GM23338 (cell line): ENCODE results near the gene TECR. TPM values are rescaled to one million over a fixed set of nuclear protein-coding genes. Genes with fewer than 3 reads are reported as not detected.

Source experiments
- ATAC-seq: fragments of 200-7000 bp; cut with Tn5 transposase; 3 replicates; pipeline ENCODE4 v1.9.1; 2020
- DNase-seq: peaks from one replicate; pipeline ENCODE4 v3.0.0-alpha.2; 2015; ENCODE audit warnings: low spot score
- H2AFZ ChIP-seq: fragments of 200-600 bp; sonication (generic); 2 replicates; pipeline ENCODE4 v1.8.0; 2016; ENCODE audit warnings: antibody characterized with exemption, mild to moderate bottlenecking, moderate library complexity
- H3F3A ChIP-seq: fragments of 200-600 bp; sonication (generic); replicated peaks from 2 replicates; pipeline ENCODE4 v1.8.0; 2017; ENCODE audit warnings: antibody characterized with exemption, mixed run types, low read depth
- H3K27ac ChIP-seq: fragments of 200-600 bp; sonication (generic); 2 replicates; pipeline ENCODE4 v1.6.1; 2016; ENCODE audit warnings: low read depth
- H3K27me3 ChIP-seq: fragments of 200-600 bp; sonication (generic); 2 replicates; pipeline ENCODE4 v1.8.0; 2016; ENCODE audit warnings: mild to moderate bottlenecking, mixed run types, moderate library complexity; ENCODE audit not compliant: insufficient read depth
- H3K36me3 ChIP-seq: fragments of 200-600 bp; sonication (generic); 2 replicates; pipeline ENCODE4 v1.8.0; 2016; ENCODE audit warnings: mild to moderate bottlenecking; ENCODE audit not compliant: insufficient read depth
- H3K4me1 ChIP-seq: fragments of 200-600 bp; sonication (generic); 2 replicates; pipeline ENCODE4 v1.8.0; 2016; ENCODE audit warnings: mild to moderate bottlenecking, moderate library complexity; ENCODE audit not compliant: insufficient read depth
- H3K4me2 ChIP-seq: fragments of 200-600 bp; sonication (generic); 2 replicates; pipeline ENCODE4 v1.7.1; 2017; ENCODE audit warnings: mixed run types
- H3K4me3 ChIP-seq: fragments of 200-600 bp; sonication (generic); 2 replicates; pipeline ENCODE4 v1.6.1; 2016; ENCODE audit warnings: mixed run types
- H3K79me2 ChIP-seq: fragments of 200-600 bp; sonication (generic); replicated peaks from 2 replicates; pipeline ENCODE4 v1.8.0; 2017; ENCODE audit warnings: mild to moderate bottlenecking; ENCODE audit not compliant: insufficient read depth
- H3K9me2 ChIP-seq: fragments of 200-600 bp; sonication (generic); 2 replicates; pipeline ENCODE4 v1.8.0; 2017; ENCODE audit not compliant: insufficient read depth
- H4K20me1 ChIP-seq: fragments of 200-600 bp; sonication (generic); replicated peaks from 2 replicates; pipeline ENCODE4 v1.8.0; 2017; ENCODE audit warnings: mild to moderate bottlenecking; ENCODE audit not compliant: insufficient read depth
- H3K27ac Mint-ChIP-seq: 2 replicates; pipeline ENCODE4 v1.8.0; 2020; ENCODE audit warnings: inconsistent platforms, mild to moderate bottlenecking, moderate library complexity, mixed read lengths
- H3K27me3 Mint-ChIP-seq: 3 replicates; pipeline ENCODE4 v1.8.0; 2022; ENCODE audit warnings: low read depth, mild to moderate bottlenecking, moderate library complexity, mixed read lengths, inconsistent platforms; ENCODE audit not compliant: insufficient read depth, poor library complexity
- H3K36me3 Mint-ChIP-seq: 3 replicates; pipeline ENCODE4 v1.8.0; 2021; ENCODE audit warnings: low read depth, mild to moderate bottlenecking, inconsistent platforms, moderate library complexity, mixed read lengths
- H3K4me1 Mint-ChIP-seq: 3 replicates; pipeline ENCODE4 v1.8.0; 2020; ENCODE audit warnings: mild to moderate bottlenecking, inconsistent platforms, mixed read lengths
- H3K4me3 Mint-ChIP-seq: 3 replicates; pipeline ENCODE4 v1.8.0; 2021; ENCODE audit warnings: moderate library complexity, mild to moderate bottlenecking, inconsistent platforms, mixed read lengths
- H3K9me3 Mint-ChIP-seq: 3 replicates; pipeline ENCODE4 v1.8.0; 2020; ENCODE audit warnings: moderate library complexity, mild to moderate bottlenecking, inconsistent platforms, mixed read lengths
- CREB1 ChIP-seq: fragments of 250-450 bp; sonication (Bioruptor Pico); IDR thresholded peaks from 2 replicates; pipeline ENCODE4 v1.5.0; 2020; ENCODE audit warnings: low read depth, mild to moderate bottlenecking, moderate library complexity
- EZH2 ChIP-seq: fragments of 200-600 bp; sonication (generic); IDR thresholded peaks from one replicate; pipeline ENCODE4 v1.8.0; 2017; ENCODE audit warnings: antibody characterized with exemption, mild to moderate bottlenecking, low read depth; ENCODE audit not compliant: unreplicated experiment
- EZH2phosphoT487 ChIP-seq: fragments of 200-600 bp; sonication (generic); IDR thresholded peaks from one replicate; pipeline ENCODE4 v1.8.1; 2018; ENCODE audit warnings: antibody characterized with exemption; ENCODE audit not compliant: unreplicated experiment
- JUNB ChIP-seq: IDR thresholded peaks from one replicate; pipeline ENCODE4 v1.6.1; 2016; ENCODE audit warnings: antibody characterized with exemption; ENCODE audit not compliant: unreplicated experiment
- NANOG ChIP-seq: IDR thresholded peaks from 2 replicates; pipeline ENCODE4 v1.6.1; 2016; ENCODE audit warnings: antibody characterized with exemption, borderline replicate concordance
- POLR2AphosphoS5 ChIP-seq: IDR thresholded peaks from 2 replicates; pipeline ENCODE4 v1.6.1; 2016; ENCODE audit warnings: antibody characterized with exemption, low read depth
- STAT1 ChIP-seq: IDR thresholded peaks from one replicate; pipeline ENCODE4 v1.6.1; 2016; ENCODE audit warnings: antibody characterized with exemption; ENCODE audit not compliant: unreplicated experiment
- ZNF114 ChIP-seq: fragments of 250-450 bp; sonication (Bioruptor Pico); IDR thresholded peaks from 2 replicates; pipeline ENCODE4 v1.5.0; 2020; ENCODE audit warnings: mild to moderate bottlenecking, moderate library complexity
- ZNF331 ChIP-seq: fragments of 250-450 bp; sonication (Bioruptor Pico); IDR thresholded peaks from 2 replicates; pipeline ENCODE4 v1.5.0; 2020; ENCODE audit warnings: low read depth, mild to moderate bottlenecking, moderate library complexity
- ZNF462 ChIP-seq: fragments of 250-450 bp; sonication (Bioruptor Pico); IDR thresholded peaks from 2 replicates; pipeline ENCODE4 v1.5.0; 2020; ENCODE audit warnings: mild to moderate bottlenecking, moderate library complexity
- polyA plus RNA-seq: library from polyadenylated mRNA; unstranded; fragments of >200 nt; fragmentation: Nextera tagmentation; extraction: Ambion mirVana; gene quantifications from 2 replicates; pipeline ENCODE4 v1.2.1, GENCODE V29; 2016
- total RNA-seq: library from RNA; depleted of rRNA; stranded (reverse); fragments of >200 nt; shearing (Covaris generic); gene quantifications from 2 replicates; pipeline ENCODE4 v1.2.3, GENCODE V29; 2014
- TF ChIP-seq, protein P1 (sequence below): IDR thresholded peaks from 2 replicates; pipeline ENCODE4 v1.6.1; 2016; ENCODE audit warnings: antibody characterized with exemption
- TF ChIP-seq, protein P2 (sequence below), 2 experiments: fragments of 200-600 bp in 1 of 2; sonication (generic) in 1 of 2; conservative IDR thresholded peaks; 2 replicates each; pipeline versions ENCODE4 v1.5.1 to v1.6.1; 2016 to 2017; ENCODE audit warnings: antibody characterized with exemption in 2 of 2, low read depth in 2 of 2, mild to moderate bottlenecking in 2 of 2, moderate library complexity in 1 of 2
- TF ChIP-seq, protein P3 (sequence below): IDR thresholded peaks from one replicate; pipeline ENCODE4 v1.6.1; 2018; ENCODE audit warnings: antibody characterized with exemption; ENCODE audit not compliant: unreplicated experiment

TECR gene
- total and polyA plus RNA-seq, 2 experiments from 2014 or later: 107 to 268 TPM

DNA sequence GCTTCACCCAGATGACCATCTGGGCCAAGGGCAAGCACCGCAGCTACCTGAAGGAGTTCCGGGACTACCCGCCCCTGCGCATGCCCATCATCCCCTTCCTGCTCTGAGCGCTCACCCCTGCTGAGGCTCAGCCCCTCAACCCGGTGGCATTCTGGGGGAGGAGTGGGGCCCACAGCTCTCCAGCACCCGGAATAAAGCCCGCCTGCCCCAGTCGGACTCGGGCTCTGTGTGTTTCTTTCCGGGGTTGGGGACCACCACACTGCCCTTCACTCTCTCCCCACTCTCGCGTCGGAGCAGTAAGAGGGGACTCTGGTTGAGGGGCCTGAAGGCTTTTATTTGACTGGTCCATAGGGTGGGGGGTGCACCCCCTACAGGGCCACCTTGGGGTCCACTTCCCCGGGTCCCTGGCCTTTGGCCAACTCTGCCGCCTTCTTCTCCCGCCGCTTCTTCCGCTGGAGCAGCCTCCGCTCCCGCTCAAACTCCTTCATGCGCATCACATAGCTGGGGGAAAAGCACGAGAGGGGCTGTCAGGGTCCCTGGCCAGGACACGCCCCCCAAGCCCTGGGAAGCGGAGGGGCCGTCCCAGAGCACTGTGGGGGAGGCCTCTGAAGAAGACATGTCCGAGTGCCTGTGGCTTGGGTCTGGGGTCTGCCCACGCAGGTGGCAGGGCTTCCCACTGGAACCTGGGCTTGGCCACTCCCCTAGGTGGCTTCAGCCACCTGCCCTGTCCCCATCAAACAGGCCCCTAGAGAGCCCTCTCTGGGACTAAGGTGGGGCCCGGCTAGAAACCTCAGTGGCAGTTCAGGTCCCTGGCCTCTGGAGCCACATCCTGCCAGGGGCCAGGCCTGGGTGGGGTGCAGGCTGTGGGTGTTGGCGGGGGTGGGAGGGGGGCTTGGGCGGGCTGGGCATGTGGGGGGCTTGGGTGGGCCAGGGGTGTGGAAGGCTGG, 36.6 kb downstream of the TECR start:
- Mint-ChIP-seq H3K4me1 (peaks cover 33% of the 10 kb centered on the region), H3K9me3 (no peaks in the 10 kb centered on the region; the same call in 1 of the 3 replicates), H3K27me3 (peaks cover 8% of the 10 kb centered on the region), H3K4me3 (no peak overlapping the region), H3K27ac (no peak overlapping the region), H3K36me3 (peaks cover 12% of the 10 kb centered on the region)
- Histone ChIP-seq H3F3A (peaks cover 10% of the 10 kb centered on the region; the same call in 1 of the 2 replicates), H3K27me3 (no peaks in the 10 kb centered on the region), H2AFZ (no peak overlapping the region), H3K79me2 (peaks cover 25% of the 10 kb centered on the region), H3K27ac (no peak overlapping the region), H3K9me2 (no peaks in the 10 kb centered on the region), H3K36me3 (no peaks in the 10 kb centered on the region; the same call in 1 of the 2 replicates), H3K4me1 (peaks cover 32% of the 10 kb centered on the region), H3K4me2 (no peak overlapping the region), H4K20me1 (peaks cover 3% of the 10 kb centered on the region), H3K4me3 (no peak overlapping the region)
- no peak for TF ChIP-seq CREB1 (CRISPR knock-in tag)
- no peak for TF ChIP-seq EZH2phosphoT487
- TF ChIP-seq NANOG: no peak
- TF ChIP-seq, protein P1, sequence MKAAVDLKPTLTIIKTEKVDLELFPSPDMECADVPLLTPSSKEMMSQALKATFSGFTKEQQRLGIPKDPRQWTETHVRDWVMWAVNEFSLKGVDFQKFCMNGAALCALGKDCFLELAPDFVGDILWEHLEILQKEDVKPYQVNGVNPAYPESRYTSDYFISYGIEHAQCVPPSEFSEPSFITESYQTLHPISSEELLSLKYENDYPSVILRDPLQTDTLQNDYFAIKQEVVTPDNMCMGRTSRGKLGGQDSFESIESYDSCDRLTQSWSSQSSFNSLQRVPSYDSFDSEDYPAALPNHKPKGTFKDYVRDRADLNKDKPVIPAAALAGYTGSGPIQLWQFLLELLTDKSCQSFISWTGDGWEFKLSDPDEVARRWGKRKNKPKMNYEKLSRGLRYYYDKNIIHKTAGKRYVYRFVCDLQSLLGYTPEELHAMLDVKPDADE: no peak
- TF ChIP-seq STAT1: no peak
- TF ChIP-seq, protein P2, sequence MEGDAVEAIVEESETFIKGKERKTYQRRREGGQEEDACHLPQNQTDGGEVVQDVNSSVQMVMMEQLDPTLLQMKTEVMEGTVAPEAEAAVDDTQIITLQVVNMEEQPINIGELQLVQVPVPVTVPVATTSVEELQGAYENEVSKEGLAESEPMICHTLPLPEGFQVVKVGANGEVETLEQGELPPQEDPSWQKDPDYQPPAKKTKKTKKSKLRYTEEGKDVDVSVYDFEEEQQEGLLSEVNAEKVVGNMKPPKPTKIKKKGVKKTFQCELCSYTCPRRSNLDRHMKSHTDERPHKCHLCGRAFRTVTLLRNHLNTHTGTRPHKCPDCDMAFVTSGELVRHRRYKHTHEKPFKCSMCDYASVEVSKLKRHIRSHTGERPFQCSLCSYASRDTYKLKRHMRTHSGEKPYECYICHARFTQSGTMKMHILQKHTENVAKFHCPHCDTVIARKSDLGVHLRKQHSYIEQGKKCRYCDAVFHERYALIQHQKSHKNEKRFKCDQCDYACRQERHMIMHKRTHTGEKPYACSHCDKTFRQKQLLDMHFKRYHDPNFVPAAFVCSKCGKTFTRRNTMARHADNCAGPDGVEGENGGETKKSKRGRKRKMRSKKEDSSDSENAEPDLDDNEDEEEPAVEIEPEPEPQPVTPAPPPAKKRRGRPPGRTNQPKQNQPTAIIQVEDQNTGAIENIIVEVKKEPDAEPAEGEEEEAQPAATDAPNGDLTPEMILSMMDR (conservative IDR thresholded peaks at IDR 0.05; ENCODE audit: low read depth in 2 of 2): no peak
- no peak for TF ChIP-seq POLR2AphosphoS5
- TF ChIP-seq EZH2: no peak
- TF ChIP-seq JUNB: no peak
- TF ChIP-seq ZNF114 (CRISPR knock-in tag): no peak
- no peak for TF ChIP-seq ZNF331 (CRISPR knock-in tag)
- TF ChIP-seq ZNF462: no peak
- TF ChIP-seq, protein P3, sequence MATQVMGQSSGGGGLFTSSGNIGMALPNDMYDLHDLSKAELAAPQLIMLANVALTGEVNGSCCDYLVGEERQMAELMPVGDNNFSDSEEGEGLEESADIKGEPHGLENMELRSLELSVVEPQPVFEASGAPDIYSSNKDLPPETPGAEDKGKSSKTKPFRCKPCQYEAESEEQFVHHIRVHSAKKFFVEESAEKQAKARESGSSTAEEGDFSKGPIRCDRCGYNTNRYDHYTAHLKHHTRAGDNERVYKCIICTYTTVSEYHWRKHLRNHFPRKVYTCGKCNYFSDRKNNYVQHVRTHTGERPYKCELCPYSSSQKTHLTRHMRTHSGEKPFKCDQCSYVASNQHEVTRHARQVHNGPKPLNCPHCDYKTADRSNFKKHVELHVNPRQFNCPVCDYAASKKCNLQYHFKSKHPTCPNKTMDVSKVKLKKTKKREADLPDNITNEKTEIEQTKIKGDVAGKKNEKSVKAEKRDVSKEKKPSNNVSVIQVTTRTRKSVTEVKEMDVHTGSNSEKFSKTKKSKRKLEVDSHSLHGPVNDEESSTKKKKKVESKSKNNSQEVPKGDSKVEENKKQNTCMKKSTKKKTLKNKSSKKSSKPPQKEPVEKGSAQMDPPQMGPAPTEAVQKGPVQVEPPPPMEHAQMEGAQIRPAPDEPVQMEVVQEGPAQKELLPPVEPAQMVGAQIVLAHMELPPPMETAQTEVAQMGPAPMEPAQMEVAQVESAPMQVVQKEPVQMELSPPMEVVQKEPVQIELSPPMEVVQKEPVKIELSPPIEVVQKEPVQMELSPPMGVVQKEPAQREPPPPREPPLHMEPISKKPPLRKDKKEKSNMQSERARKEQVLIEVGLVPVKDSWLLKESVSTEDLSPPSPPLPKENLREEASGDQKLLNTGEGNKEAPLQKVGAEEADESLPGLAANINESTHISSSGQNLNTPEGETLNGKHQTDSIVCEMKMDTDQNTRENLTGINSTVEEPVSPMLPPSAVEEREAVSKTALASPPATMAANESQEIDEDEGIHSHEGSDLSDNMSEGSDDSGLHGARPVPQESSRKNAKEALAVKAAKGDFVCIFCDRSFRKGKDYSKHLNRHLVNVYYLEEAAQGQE: no peak
- ATAC-seq (no peak), DNase-seq (no peak)
